Heart left ventricle (tissue), 13 donors: ENCODE results near the gene TMEM138.

Source experiments
- POLR2A ChIP-seq, 2 donors: fragments of 450-650 bp; IDR thresholded peaks; one replicate each; pipeline ENCODE4 v1.6.1; 2017; ENCODE audit warnings: antibody characterized with exemption in 2 of 2, mild to moderate bottlenecking in 2 of 2, moderate library complexity in 2 of 2
- TF ChIP-seq, protein P1 (sequence below), 12 donors: fragments of 200-600 bp; sonication (generic) in 4 of 12; IDR thresholded peaks; one replicate each; pipeline versions ENCODE4 v1.5.0 to v1.8.0; 2018 to 2022; ENCODE audit warnings: antibody characterized with exemption in 12 of 12, mild to moderate bottlenecking in 5 of 12
- donor health status: ischemic (EF 13 %, LVEDD 7.1; RV severe dilation, severe dysfunction).
- donor health status: DM: no; HTN: yes; CAD: no.
- donor health status: DM: no; HTN: no; CAD: no.
- donor health status: ischemic (EF 25% LVEDD 6.9; RV normal size, moderate dysfunction).
- donor health status: ischemic (EF 25% LVEDD 5.7; RV mildly dilated, moderate dysfunction).
- donor health status: ischemic (EF 35%, LVEDD 5.7; RV mildly dilated, moderate dysfunction).
- donor health status: nonischemic (EF 11% LVEDD 7.7; RV severe dilation, severe dysfunction).
- donor health status: DM: yes; HTN: yes; CAD: no.
- donor health status: PGD.
- donor health status: ischemic (EF 29% LVEDD 5.4; RV normal size, mild dysfunction).
- donor health status: nonischemic (EF 23%, LVEDD 6.1; RV moderate dilation, normal function).

DNA sequence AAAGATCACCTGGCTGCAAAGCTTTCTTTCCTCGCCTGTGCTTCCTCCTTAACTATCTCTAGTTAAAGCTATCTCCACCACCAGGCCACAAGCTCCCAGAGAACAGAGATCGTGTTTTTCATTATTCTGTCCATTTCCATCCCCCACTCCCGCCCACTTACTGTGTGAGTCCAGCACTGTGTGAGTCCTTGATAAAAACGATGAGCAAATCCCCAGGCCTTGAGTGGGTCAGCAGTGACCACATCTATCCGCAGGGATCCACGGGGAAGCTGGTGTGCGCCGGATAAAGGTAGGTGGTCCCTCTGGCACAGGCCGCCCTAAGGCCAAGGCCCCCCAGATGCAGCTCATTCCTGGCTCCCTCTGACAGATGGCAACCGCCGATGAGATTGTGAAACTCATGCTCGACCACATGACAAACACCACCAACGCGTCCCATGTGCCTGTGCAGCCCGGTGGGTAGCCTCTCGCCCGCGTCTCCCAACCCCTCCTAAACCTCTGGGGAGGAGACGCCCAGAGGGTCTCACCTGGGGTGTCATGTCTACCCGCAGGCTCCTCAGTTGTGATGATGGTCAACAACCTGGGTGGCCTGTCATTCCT, 19.9 kb upstream of the TMEM138 start:
- TF ChIP-seq, protein P1, sequence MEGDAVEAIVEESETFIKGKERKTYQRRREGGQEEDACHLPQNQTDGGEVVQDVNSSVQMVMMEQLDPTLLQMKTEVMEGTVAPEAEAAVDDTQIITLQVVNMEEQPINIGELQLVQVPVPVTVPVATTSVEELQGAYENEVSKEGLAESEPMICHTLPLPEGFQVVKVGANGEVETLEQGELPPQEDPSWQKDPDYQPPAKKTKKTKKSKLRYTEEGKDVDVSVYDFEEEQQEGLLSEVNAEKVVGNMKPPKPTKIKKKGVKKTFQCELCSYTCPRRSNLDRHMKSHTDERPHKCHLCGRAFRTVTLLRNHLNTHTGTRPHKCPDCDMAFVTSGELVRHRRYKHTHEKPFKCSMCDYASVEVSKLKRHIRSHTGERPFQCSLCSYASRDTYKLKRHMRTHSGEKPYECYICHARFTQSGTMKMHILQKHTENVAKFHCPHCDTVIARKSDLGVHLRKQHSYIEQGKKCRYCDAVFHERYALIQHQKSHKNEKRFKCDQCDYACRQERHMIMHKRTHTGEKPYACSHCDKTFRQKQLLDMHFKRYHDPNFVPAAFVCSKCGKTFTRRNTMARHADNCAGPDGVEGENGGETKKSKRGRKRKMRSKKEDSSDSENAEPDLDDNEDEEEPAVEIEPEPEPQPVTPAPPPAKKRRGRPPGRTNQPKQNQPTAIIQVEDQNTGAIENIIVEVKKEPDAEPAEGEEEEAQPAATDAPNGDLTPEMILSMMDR (IDR thresholded peaks at IDR 0.05) = no peak
- no peak for TF ChIP-seq POLR2A (IDR thresholded peaks at IDR 0.05)
